GM19025 (cell line): Measurements from ENCODE around the gene GRAMD1A.
"Not testable (repeated sequence)": the region's sequence is repeated elsewhere in the genome, so short reads cannot be mapped to it uniquely, and the experiment has no call there.

Experiments
- ATAC-seq: cut with Tn5 transposase; IDR thresholded peaks from one replicate; pipeline ENCODE4 v1.9.1; 2021; ENCODE audit warnings: mild to moderate bottlenecking, low read depth, moderate library complexity; ENCODE audit not compliant: unreplicated experiment

The GRAMD1A gene

GRCh38 chr19:34975056-34975455 lies 25.1 kb upstream of the GRAMD1A start:
- ATAC-seq = no peak

DNA sequence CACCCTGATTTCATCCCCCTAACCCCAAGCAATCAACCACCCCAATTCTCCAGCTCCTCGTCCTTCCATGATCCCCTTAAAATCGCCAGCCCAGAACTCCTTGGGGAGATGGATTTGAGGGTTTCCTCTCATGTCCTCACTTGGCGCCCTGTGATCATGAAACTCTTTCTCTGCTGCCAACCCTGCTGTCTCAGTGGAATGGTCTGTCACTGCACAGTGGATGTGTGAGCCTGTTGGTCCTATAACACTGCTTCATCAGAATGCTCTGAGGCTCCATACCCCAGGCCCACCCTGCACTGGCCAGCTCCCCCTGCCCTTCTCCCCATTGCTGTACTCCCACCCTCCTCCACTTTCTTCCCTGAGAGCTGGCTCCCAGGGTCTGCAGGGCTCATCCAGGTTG lies 23.5 kb upstream of the GRAMD1A start:
- no peak for ATAC-seq

DNA sequence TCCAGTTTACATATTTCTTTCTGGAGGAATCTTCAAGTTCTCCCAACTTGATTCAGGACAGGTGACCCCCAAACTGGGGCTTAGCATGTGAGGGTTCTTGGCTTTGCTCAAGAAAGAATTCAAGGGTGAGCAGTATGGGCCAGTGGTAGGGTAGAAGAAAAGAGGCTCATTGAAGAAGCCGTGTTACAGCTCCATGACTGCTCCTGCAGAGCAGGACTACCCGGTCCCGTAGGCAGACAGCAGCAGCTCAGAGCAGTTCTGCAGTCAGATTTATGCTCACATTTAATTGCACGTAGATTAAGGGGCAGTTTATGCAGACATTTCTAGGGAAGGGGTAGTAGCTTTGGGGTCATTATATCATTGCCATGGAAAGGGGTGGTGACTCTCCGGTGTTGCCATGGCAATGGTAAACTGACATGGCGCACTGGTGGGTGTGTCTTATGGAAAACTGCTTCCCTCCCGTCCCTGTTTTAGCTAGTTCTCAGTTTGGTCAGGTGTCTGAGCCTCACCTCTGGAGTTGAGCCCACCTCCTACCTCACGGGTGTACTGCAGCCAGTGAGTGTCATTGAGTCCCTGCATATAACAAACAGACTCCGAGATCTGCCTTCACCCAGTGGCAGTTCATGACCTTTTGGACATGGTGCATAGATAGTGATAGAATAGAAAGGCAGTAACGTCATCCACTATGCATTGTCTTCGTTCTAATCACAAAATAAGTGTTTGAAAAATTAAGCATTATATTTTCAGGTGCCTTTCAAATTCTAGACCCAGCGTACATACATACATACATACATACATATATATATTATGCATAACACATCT lies 20.1 kb upstream of the GRAMD1A start:
- no peak for ATAC-seq

DNA sequence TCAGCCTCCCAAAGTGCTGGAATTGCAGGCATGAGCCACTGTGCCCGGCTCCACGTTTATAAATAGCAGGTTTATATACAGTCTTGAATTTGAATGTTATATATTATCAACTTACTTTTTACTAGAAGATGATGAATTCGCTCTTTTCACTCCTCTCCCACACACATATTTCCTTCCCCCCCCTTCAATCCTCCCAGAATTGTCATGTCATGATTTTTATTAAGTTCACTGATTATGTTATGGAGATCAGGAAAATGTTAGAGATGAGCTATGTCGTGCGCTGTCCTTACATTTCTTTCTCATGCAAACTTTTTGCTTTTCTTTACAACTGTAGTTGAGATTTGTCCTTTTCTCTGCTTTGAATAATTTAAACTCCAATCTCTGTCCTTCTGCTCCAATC lies 17.8 kb upstream of the GRAMD1A start:
- ATAC-seq = no peak

DNA sequence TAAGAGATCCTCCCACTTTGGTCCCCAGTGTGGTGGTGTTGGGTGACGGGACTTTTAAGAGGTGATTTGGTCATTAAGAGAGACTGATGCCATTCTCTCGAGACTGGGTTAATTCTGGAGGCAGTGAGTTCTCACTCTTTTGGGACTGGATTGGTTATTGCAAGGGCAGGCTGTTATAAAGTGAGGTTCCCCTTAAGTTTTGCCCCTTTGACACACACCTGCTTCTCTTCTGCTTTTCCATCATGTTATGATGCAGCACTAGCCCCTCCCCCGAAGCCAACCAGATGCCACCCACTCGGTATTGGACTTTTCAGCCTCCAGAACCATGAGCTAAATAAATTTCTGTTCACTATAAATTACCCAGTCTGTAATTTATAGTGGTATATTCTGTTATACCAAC lies 16.3 kb upstream of the GRAMD1A start:
- no peak for ATAC-seq

DNA sequence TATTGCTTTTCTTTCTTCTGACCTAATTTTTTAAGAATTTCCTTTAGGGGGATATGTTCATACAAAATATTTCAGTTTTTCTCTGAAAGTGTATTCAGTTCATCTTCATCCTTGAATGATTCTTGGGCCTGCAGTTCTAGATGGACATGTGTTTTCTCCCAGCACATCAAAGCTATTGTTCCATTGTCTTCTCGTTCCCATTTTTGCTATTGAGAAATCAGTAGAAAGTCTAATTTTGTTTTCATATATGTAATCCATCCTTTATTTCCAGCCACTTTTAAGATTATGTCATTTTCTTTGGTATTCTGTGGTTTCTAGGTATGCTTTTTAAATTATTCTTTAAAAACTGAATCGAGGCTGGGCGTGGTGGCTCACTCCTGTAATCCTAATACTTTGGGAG lies 15.8 kb upstream of the GRAMD1A start:
- ATAC-seq = no peak

DNA sequence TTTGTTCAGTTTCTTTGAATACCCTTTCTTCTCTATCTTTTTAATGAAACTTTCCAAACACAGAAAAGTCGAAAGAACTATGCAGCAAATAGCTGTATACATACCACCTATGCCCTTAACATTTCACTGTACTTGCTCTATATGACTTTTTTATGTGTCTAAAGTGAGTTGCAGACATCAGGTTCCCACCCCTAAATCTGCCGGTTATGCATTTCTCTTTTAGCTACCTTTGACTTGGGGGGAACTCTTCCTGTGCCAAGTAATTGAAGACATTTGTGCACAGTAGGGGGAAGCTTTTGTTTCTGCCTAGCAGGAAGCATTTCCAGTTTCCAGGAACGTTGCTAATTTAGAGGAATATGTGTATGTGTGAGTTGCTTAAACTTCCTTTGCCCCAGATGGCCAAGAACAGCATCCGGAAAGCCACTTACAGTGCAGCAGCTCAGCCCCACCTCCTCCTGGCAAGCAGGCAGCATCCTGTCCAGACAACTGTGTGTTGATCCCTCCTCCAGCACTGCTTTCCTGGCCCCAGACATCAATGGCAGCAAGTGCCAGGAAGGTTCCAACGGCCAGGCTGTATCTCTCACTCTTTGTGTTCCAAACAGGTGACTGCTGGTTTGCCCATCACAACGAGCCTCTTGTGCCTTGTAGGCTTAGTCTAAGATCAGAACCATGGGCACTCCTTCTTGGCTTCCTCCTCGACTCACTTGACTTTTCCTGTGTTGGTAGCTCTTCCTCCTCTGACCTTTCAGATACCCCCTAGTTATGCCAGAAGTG lies 14.7 kb upstream of the GRAMD1A start:
- no peak for ATAC-seq

GRCh38 chr19:34988119-34988518 lies 12.0 kb upstream of the GRAMD1A start:
- no peak for ATAC-seq

DNA sequence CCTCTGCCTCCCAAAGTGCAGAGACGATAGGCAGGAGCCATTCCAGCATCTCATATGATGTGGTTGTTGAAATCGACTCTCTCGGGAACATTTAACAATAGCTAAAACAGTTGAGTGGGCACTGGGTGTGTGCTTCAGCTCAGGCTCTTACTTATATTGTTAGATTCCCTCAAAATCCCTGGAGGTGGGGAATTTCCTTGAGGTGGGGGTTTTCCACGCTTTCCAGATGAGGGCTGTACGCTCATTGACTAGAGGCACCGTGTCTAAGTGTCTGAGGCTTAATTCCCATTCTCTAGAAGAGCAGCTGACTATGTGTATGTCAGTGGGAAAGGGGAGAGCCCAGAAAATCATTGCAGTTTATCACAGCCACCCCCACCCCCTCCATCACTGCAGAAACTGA lies 10.8 kb upstream of the GRAMD1A start:
- no peak for ATAC-seq

DNA sequence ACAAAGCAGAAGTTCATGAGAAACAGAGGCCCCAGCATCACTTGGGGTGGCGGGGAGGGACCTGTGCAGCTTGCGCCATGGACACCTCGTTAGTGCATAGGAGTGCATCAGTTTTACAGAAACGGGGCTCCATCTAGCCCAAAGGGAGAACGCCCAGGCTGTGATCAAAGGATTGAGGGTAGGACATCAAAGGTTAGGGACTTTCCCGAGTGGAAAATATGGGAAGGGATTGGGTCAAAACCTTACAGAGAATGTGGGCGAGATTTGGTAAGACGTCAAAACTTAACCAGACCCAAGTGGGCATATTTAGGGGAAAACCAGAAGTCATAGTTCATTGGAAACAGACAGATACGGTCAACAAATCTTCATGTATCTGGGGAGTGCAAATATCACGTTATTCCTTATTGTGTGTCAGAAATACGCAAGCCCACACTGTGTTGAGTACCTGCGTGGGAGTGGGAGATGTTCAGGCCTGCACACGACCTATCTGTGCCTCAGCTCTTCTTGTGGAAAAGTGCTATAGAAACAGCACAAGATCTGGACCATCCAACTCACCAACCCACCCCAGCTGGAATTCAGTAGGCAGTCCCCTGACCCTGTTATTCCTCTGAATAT lies 9.4 kb upstream of the GRAMD1A start:
- no peak for ATAC-seq

DNA sequence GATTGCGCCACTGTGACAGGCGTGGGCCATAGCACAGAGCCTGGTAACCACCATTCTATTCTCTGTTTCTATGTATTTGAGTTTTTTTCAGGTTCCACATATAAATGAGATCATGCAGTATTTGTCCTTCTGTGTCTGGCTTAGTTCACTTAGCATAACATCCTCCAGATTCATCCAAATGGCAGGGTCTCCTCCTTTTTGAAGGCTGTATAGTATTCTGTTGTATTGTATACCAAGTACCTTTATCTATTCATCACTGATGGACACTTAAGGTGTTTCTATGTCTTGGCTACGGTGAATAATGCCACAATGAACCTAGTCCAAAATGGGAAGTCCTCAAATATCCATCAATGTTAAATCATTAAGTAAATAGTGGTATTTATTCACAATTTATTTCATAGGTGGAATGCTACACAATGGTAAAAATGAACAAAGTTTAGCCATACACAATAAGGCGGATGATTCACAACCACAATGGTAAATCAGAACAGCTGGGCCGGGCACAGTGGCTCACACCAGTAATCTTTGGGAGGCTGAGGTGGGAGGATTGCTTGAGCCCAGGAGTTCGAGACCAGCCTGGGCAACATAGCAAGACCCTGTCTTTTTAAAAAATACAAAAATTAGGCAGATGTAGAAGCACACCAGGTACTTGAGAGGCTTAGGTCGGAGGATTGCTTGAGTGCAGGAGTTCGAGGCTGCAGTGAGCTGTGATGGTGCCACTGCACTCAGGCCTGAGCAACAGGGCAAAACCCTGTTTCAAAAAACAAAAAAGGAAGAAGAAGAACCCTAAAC lies 8.4 kb upstream of the GRAMD1A start:
- no peak for ATAC-seq

DNA sequence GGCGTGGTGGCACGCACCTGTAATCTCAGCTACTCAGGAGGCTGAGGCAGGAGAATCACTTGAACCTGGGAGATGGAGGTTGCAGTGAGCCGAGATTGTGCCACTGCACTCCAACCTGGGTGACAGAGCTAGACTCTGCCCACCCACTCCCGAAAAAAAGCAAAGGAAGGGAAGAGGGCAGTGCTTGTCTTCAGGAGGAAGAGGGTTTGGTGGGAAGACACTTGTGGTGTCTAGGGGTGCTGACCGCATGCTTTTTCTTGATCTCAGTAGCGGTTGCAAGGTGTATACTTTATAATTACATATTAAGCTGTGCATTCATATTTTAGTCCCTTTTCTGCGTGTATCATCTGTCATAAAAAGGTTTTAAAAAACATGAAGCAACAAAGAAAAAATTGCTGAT lies 7.5 kb upstream of the GRAMD1A start:
- ATAC-seq = not testable (repeated sequence)

DNA sequence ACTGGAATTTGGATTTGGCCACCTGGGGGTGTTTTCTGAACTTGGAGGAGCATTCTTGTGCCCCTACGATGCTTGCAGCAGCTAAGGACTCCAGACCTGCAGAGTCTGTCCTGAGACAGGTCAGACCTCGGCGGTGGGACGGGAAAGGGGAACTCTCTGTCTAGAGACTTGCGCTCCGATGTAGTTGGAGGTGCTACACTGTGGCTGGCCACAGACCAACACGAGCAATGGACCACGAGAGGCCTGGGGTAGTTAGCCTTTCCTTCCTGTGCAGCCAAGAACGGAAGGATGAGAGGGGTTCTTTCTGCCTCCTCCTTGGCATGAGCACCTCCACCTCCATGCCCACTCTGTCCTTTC lies 5.9 kb upstream of the GRAMD1A start:
- ATAC-seq = no peak

DNA sequence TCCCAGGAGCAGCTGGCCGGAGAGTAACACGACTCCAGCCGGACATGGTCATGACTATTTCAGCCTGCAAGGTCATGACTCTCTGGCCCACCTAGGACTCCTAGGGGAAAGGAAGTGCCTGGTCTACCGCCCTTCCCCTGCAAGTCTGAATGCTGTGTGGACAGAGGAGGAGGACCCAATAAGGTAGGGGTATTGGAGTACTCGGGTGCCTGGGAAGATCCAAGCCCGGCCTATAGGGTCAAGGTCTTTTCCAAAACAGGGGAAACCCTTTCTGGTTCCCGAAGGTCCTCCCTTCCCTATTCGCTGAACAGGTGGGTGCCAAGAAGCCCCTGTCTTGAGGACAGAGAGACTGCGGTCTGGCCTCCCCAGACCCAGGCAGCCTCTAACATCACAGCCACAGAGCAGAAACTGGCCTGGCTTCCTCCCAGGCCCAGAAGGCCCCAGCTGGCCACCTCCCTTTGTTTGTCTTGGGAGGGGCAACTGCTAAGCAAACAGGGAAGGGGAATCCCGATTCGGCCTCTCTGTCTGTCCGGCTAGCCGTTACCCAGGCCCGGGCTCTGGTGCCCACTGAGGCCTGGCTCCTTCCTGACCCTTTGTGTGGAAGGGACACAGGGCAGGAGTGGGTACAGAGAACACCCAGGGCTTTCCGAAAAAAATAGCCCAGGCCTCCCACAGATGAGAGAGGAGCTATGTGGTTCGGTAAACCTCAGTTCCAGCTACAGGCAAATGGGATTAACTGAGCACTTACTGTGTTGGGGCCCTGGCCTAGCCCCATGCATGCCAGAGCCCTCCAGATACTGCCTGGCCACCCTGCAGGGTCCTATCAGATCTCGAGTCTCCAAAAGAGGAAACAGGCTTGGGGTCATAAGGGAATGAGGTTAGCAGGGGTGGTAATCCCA lies 5.2 kb upstream of the GRAMD1A start:
- no peak for ATAC-seq

- ATAC-seq = no peak
Measured at GRCh38 chr19:34995551-34995950, 4.6 kb upstream of the GRAMD1A start.

DNA sequence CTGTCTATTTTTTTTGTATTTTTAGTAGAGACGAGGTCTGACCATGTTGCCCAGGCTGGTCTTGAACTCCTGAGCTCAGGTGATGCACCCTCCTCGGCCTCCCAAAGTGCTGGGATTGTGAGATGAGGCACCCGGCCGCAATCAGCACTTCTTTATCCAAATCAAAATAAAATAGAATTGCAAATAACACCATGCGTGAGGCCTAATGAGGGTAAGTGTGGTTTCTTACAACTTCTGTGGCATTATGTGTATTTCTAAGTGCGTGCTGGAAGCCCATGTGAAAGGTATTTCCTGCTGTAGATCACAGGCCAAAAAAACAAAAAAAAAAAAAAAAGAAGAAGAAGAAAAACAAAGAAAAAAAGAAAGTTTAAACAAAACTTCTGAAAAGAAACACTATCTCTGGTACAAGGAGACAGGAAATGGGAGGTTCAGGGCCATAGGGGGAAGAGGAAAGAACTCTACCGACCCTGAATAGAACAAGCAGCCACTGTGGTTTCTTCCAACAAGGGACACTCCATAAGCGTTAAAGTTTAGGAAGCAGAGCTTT lies 3.0 kb upstream of the GRAMD1A start:
- no peak for ATAC-seq

- ATAC-seq = not testable (repeated sequence)
Measured at GRCh38 chr19:34998224-34998623, 1.9 kb upstream of the GRAMD1A start.

DNA sequence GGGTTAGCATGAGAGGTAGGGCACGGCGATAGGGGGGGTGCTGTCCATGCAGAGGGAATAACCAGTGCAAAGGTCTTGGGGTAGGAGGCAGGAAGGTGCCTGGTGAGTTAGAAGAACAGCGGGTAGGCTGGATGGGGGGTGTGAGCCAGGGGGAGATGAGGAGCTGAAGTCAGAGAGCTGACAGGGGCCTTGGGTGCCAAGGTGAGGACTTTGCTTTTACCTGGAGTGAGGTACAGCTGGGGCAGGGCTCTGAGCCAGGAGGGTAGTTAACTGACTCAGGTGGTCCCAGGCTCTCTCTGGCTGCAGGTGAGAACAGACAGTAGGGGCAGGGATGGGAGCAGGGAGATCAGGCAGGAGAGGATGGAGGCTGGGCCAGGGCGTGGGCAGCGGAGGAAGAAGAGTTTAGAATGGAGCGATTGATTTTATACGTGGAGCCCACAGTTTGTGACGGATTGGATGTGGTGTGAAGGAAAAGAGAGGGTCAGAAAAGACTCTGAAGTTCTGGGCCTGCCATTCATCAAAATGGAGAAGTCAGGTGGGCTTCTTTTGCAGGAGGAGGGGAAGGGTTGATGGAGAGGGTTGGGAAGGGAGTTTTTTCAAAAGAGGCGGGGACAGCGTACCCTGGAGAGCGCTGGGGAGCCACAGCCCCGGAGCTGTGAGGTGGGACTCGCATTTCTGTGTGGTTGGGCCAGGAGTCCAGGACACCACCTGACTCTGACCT lies 1.2 kb upstream of the GRAMD1A start:
- no peak for ATAC-seq

- ATAC-seq = no peak
Measured at GRCh38 chr19:35000338-35000646, 169 bp downstream of the GRAMD1A start.
